ENCODE results near the gene C9orf40.

The C9orf40 gene

GRCh38 chr9:74952201-74953151 lies at the start of gene C9orf40:
Gene C9orf40 (minus strand): TSS chr9:74952912. CDS start chr9:74952611, 301 bp downstream.
- peak; percentile 83 for DNase-seq

DNA sequence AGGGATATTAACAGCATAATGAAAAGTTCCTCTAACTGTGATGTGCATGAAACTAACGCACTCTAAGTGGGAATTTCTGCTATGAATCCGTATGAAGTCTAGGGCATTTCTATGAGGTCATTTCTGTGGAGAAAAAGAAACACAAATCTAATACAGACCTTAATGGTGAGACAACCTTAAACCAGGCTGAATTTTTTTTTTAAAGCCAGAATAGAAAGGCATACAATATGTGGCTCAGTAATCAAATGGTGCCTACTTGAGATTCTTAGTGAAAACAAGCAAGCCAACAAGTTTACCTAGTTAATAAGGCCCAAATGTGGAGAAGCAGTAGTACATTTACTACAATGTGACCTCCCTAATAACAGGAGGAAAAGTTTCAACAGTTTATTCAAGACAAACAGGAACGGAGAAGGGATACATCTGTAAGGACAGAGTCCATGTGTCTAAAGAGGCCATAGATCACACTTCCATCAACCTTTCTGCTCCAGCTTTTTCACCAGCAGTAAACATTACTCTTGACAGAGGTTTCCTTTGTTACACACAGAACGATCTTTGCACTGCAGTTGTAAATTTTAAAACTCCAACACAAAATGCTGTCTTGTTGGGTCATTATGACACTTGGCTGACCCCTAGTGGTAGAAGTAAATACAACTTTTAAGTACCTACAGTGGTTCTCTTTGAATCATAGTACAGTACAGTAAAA lies 49.2 kb upstream of the C9orf40 start:
- DNase-seq: peak; percentile 52

- DNase-seq: no peak
These were observed 48.1 kb upstream of the C9orf40 start for GRCh38 chr9:75000835-75001234.

DNA sequence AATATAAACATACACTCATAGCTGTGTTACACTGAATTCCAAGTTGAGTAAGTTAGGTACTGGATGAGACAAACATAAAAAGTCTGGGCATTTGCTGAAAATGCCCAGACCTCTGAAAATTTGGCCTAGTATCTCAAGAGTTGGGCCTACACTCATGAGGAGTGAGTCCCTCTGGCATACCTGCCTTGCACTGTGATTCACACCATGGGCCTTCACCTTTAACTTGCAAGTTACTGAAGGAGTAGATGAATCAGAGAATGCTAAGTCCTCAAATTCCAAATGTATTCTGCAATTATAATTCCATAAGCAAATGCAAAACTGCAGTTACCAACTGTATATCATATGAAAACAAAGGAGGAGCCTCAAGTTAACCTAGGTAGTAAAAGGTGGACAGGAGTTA lies 32.3 kb upstream of the C9orf40 start:
- no peak for DNase-seq

DNA sequence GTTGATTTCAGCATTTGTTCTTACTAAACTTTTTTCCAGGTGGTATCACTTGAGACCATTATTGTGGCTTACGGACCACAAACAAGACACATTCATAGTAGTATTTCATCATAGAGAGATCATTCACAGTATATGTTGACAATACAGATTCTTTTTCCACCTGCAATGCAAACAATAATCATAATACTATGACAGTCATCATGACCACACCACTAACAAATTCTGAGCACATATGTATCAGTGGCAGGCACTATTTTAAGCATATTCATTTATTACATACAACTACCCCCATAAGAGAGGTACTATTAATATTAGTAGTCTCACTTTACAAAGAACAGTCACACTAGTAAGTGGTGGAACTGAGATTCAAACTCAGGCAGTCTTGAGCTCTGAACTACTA lies 31.0 kb upstream of the C9orf40 start:
- DNase-seq: no peak

DNA sequence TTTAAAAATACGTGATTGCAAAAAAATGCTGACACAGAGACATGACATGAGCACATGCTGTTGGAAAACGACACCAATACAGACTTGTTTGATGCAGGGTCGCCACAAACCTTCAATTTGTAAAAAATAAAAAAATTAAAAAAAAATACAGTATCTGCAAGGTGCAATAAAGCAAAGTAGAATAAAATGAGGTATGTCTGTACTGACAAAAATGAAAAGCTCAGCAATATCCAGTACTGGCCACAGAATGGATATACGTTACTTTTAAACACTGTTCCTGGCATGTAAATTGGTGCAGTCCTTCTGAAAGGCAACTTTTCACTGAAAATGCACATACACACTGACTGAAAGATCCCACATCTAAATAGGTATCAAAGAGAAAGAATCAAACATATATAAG lies 27.1 kb upstream of the C9orf40 start:
- DNase-seq: no peak

- DNase-seq: no peak
These were observed 24.6 kb upstream of the C9orf40 start for GRCh38 chr9:74977287-74977686.

DNA sequence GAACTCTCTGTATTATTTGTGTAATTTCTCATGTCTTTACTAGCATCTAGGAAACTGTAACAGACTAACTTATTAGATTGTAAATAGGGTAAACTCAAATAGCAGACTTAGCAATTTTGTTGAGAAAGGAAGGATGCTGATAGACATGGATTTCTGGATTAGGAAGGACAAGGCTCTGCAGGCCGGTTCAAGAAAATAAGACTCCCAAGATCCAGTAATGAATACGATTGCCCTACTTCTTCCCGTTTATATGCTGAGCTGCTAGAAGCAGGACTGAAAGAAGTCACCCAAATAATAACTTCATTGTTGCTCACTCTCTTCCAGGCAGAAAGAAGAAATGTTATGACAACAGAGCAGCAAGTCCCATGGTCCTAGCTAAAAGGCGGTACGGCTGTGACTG lies 22.8 kb upstream of the C9orf40 start:
- no peak for DNase-seq

GRCh38 chr9:74974558-74974957 lies 21.8 kb upstream of the C9orf40 start:
- DNase-seq: no peak

- no peak for DNase-seq
These were observed 21.0 kb upstream of the C9orf40 start for GRCh38 chr9:74973714-74974113.

GRCh38 chr9:74963056-74963455 lies 10.3 kb upstream of the C9orf40 start:
- no peak for DNase-seq

DNA sequence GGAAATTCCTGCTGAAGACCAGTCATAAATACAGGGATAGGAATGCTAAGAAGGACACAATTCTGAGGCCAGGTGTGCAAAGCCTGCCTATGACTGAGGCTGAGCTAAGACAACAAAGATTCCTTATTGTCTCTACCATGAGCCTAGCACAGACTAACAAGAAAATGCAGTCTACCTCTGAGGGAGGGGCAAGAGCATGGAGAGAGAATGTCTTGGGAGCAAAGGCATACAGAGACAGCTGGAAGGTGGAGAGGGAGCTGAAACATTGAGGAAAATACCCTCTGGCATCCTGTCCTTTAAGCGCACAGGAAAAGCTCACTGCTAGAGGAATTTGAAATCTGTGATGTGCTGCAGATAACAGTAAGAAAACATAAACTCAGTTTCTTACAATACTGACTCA lies 8.8 kb upstream of the C9orf40 start:
- no peak for DNase-seq

GRCh38 chr9:74960561-74960960 lies 7.8 kb upstream of the C9orf40 start:
- no peak for DNase-seq

- DNase-seq: no peak
These were observed 5.9 kb upstream of the C9orf40 start for GRCh38 chr9:74958587-74958986.

DNA sequence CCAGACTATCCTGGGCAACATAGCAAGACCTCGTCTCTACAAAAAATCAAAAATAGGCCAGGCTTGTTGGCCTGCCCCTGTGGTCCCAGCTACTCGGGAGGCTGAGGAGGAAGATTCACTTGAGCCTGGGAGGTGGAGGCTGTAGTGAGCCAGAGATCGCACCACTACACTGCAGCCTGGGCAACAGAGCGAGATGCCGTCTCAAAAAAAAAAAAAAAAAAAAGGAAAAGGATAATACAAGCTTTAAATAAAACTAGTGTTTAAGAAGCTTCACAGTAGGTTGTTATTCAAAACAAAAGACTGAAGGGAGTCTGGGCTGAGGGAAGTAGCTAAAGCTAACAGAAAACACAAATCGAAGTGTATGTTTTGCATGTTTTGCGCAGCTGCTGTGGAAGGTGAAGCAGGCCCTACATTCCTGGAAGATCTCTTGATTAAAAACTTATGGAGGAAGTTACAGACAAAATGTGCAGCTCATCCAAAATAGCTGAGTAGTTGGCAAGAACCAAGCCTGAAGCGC lies 581 bp upstream of the C9orf40 start:
- DNase-seq: no peak

- DNase-seq: no peak
These were observed 974 bp downstream of the C9orf40 start for GRCh38 chr9:74951725-74952151.

DNA sequence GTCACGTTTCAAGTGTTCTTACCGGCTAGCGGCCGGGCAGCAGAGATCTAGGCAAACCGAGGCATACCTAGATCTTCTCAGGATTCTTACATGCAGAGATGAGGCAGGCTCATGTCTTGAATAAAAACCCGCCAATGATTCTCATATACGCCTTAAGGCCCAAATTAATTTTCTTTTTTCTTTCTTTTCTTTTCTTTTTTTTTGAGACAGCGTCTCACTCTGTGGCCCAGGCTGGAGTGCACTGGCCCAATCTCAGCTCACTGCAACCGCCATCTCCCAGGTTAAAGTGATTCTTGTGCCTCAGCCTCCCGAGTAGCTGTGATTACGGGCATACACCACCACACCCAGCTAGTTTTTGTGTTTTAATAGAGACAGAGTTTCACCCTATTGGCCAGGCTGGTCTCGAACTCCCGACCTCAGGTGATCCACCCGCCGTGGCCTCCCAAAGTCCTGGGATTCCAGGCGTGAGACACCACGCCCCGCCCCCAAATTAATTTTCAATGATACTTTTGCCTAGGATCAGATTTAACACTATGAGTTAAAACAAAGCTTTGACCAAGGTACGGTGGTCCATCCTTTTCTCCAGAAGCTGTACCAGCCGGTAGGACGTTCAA lies 1.5 kb downstream of the C9orf40 start:
- no peak for DNase-seq

- DNase-seq: no peak
These were observed 2.6 kb downstream of the C9orf40 start for GRCh38 chr9:74949859-74950855.

DNA sequence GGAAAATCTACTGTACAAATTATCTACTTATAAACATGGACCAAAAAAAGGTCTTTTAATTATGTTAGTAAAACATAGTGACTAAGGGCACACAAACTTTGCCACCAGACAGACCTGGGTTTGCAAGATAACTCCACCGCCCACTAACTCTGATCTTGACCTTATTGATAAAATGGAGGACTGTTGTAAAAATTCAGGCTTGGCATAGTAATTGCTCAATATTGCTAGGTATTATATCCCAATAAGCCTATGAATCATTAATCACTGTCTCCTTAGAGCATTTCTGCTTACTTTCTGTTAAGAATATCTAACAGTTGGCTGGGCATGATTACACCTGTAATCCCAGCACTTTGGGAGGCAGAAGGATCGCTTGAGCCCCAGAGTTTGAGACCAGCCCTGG lies 3.8 kb downstream of the C9orf40 start:
- DNase-seq: no peak

- DNase-seq: no peak
These were observed 6.0 kb downstream of the C9orf40 start for GRCh38 chr9:74946686-74947085.

DNA sequence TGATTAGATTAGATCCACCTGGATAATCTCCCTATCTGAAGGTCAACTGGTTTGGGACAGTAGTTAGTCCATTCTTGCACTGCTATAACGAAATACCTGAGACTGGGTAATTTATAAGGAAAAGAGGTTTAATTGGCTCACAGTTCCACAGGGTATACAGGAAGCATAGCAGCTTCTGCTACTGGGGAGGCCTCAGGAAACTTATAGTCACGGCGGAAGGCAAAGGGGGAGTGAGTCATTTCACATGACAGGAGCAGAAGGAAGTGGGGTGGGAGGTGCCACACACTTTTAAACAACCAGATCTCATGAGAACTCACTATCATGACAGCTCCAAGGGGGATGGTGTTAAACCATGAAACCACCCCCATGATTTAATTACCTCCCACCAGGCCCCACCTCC lies 9.9 kb downstream of the C9orf40 start:
- DNase-seq: no peak

DNA sequence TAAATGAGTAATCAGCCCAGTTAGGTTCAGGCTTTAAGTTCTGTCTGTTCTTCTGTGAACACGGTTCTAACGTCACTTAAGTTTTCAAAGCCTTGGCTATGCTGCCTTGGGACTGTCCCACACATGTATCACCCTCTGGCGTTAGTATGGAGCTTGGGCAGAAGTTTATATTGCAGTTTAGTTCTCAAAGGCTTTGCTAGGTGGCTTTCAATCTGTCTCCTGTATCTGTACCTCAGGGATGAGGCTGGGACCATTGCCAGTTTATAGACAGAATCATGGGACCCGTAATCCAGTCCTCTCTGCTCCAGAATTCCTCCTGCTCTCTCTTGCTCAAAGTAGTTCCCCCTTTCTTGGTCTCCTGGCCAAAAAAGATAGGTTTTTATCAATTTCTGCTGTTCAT lies 12.1 kb downstream of the C9orf40 start:
- peak; percentile 10 for DNase-seq
